Mesodermal cell (in vitro differentiated cells): ENCODE measurements around the gene RAB31.
A peak's percentile ranks its signal among the peaks of the same experiment; 100 is the strongest.

Experiments used
- H3K27ac ChIP-seq: 2 replicates; pipeline ENCODE4 v1.7.0; 2013; ENCODE audit warnings: mild to moderate bottlenecking, low read depth, low read length, moderate library complexity; ENCODE audit not compliant: severe bottlenecking
- H3K36me3 ChIP-seq: 2 replicates; pipeline ENCODE4 v1.7.1; 2013; ENCODE audit warnings: mild to moderate bottlenecking, low read length, moderate library complexity; ENCODE audit not compliant: control insufficient read depth, insufficient read depth
- H3K4me1 ChIP-seq: one replicate; pipeline ENCODE4 v1.7.1; 2013; ENCODE audit warnings: mild to moderate bottlenecking, low read length; ENCODE audit not compliant: insufficient read depth, control insufficient read depth, poor library complexity, severe bottlenecking
- H3K4me3 ChIP-seq: 2 replicates; pipeline ENCODE4 v1.7.0; 2013; ENCODE audit warnings: low read length, control low read depth, mild to moderate bottlenecking; ENCODE audit not compliant: insufficient read depth, poor library complexity, severe bottlenecking; ENCODE audit errors: extremely low read depth
- H3K9me3 ChIP-seq: 2 replicates; pipeline ENCODE4 v1.7.1; 2013; ENCODE audit warnings: mild to moderate bottlenecking, low read length, moderate library complexity; ENCODE audit not compliant: control insufficient read depth
- WGBS, 2 experiments: methylation state at CpG; one replicate each; pipeline ENCODE4 v1.1.5; 2013; ENCODE audit warnings: missing lambda C conversion rate in 2 of 2; ENCODE audit not compliant: insufficient coverage in 2 of 2; 5-methylcytosine and 5-hydroxymethylcytosine counted together

Gene RAB31

DNA sequence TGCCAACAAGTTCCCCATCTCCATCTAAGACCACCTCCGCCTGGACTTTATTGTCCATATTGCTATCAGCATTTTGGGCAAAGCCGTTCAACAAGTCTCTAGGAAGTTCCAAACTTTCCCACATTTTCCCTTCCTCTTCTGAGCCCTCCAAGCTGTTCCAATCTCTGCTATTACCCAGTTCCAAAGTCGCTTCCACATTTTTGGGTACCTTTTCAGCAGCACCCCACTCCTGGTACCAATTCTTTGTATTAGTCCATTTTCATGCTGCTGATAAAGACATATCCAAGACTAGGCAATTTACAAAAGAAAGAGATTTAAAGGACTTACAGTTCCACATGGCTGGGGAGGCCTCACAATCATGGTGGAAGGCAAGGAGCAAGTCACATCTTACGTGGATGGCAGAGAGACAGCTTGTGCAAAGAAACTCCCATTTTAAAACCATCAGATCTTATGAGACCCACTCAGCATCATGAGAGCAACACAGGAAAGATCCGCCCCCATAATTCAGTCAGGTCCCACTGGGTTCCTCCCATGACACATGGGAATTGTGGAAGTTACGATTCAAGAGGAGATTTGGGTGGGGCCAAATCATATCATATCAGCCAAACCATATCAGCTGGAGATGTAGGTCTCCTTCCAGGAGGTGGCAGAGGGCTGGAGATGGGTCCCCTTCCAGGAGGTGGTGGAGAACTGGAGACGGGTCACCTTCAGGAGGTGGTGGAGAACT lies 157.8 kb downstream of the RAB31 start:
- Histone ChIP-seq H3K27ac (no peak overlapping the region), H3K4me1 (peaks cover 23% of the 10 kb centered on the region), H3K4me3 (no peak overlapping the region), H3K9me3 (peaks cover 24% of the 10 kb centered on the region), H3K36me3 (peaks cover 33% of the 10 kb centered on the region)
- 96 to 100% methylated on average over 5 to 6 of the region's 7 CpGs for WGBS, 2 experiments

DNA sequence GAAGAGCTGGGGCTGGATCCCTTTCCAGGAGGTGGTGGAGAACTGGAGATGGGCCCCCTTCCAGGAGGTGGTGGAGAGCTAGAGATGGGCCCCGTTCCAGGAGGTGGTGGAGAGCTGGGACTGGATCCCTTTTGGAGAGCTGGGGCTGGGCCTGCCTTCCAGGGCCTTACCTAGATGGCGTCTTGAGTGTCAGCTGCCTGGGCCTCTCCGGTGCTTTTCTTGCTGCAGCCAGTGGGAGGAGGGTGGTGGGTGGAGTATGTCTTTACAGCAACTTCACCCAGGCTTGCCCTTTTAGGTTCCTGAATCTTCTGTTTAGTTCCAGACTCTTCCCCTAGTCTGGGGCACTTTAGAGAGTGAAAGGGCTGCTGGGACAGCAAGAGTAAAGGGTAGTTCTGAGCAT lies 158.5 kb downstream of the RAB31 start:
- WGBS, 2 experiments, result 93% methylated on average over 2 of the region's 3 CpGs; no CpG with 5 or more reads in 1 of the 2 experiments
- Histone ChIP-seq H3K9me3 (peaks cover 24% of the 10 kb centered on the region), H3K36me3 (peaks cover 26% of the 10 kb centered on the region), H3K4me1 (peaks cover 23% of the 10 kb centered on the region), H3K27ac (no peak overlapping the region), H3K4me3 (no peak overlapping the region)

DNA sequence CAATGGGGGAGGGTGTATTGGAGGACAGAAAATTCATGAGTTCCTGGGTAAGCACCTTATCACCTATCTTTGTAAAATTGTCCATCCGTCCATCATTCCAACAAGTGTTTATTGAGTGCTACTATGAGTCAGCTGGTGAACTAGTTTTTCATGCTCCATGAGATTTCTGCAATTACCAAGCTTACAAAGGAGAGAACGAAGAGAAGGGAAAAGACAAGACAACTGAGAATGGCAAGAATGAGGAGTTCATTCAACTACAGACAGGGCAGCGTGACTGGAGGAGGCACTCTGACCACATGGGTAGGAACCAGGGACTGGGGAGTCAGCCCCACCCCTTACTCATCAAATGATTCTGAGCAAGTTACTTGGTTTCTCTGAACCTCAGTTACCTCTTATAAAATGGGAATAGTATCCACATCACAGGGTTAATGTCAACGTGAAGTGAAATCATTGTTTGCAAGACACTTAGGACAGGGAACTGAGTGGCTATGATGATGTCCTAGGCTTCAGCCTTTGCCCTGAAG lies 159.0 kb downstream of the RAB31 start:
- Histone ChIP-seq H3K36me3 (peaks cover 21% of the 10 kb centered on the region), H3K9me3 (peaks cover 24% of the 10 kb centered on the region), H3K4me3 (no peak overlapping the region), H3K4me1 (peaks cover 23% of the 10 kb centered on the region), H3K27ac (no peak overlapping the region)
- 78 to 100% methylated on average over 1 to 2 of the region's 4 CpGs for WGBS, 2 experiments

DNA sequence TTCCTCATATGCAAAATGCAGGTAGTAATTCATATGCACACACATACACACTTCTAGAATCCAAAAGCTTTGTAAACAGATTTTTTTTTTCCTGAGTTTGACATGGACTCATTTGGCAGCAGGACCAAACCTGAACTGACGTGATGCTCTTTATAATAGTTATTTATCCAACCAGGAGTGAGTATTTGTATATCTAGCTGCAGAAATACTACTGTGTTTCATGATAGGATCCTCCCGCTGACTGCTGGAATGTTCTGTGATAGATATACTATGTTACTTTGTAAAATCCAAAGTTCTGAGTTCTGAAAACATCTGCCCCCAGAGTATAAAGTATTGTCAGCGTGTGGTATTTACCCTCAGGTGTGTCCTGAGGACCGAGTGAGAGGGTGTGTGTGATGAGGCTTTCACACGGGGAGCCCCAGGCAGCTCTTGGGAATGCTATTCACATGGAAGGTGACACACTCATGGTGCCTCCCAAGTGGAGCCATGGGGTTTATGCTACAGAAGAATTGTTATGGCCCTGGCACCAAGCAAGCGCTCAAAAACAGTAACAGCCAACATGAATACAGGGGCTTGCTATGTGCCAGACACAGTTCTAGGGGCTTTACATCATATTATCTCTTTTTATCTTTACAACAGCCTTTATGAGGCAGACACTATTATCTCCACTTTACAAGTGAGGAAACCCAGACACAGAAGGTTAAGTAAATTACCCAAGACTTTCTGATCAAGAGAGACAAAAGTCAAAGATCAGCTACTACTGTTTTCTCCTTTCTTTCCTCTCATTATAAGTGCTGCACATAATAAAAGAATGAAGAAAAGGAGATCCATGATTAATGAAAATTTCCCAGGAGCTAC lies 161.0 kb downstream of the RAB31 start:
- H3K4me3 ChIP-seq, result no peak overlapping the region
- peaks cover 2% of the 10 kb centered on the region for H3K36me3 ChIP-seq
- peak overlapping the region; percentile 91 for H3K27ac ChIP-seq
- peaks cover 23% of the 10 kb centered on the region for H3K4me1 ChIP-seq
- WGBS, 2 experiments, result 48 to 66% methylated on average over 3 to 6 of the region's 6 CpGs
- H3K9me3 ChIP-seq, result peaks cover 24% of the 10 kb centered on the region

DNA sequence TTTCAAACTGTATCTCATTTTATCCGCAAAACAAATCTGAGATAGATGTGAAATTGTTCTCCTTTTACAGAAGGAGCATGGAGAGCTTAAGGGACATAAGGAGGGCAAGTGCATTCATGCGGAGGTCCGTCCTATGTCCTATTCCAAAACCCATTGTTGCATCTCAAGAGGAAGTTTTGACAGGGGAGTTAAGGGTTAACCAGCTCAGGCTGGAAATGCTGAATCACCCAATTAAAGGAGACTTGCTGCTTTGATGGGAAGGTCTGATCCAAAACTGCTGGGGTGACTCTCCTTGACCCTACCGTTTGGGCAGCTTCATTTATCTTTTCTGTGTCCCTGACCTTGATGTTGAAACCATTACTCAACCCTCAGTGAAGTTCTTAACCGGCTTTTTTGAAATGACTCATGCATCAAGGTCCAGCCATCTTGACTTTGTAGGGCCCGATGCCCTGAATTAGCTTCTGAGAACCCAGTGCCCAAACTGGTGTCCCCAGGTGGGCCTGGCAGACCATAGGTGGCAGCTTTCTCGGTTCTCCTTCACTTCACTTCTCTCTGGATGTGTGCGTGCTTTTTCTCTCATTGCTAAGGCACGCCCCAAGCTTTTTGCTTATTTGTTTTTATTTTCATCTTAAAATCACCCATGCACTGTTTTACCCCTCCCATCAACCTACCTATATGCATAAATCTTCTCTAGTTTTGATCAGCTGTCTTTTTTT lies 161.8 kb downstream of the RAB31 start:
- peaks cover 23% of the 10 kb centered on the region for H3K4me1 ChIP-seq
- no peaks in the 10 kb centered on the region for H3K36me3 ChIP-seq
- peak overlapping the region; percentile 91 for H3K27ac ChIP-seq
- WGBS, 2 experiments, result 25 to 44% methylated on average over 4 to 5 of the region's 9 CpGs
- H3K4me3 ChIP-seq, result no peak overlapping the region
- H3K9me3 ChIP-seq, result peaks cover 20% of the 10 kb centered on the region

DNA sequence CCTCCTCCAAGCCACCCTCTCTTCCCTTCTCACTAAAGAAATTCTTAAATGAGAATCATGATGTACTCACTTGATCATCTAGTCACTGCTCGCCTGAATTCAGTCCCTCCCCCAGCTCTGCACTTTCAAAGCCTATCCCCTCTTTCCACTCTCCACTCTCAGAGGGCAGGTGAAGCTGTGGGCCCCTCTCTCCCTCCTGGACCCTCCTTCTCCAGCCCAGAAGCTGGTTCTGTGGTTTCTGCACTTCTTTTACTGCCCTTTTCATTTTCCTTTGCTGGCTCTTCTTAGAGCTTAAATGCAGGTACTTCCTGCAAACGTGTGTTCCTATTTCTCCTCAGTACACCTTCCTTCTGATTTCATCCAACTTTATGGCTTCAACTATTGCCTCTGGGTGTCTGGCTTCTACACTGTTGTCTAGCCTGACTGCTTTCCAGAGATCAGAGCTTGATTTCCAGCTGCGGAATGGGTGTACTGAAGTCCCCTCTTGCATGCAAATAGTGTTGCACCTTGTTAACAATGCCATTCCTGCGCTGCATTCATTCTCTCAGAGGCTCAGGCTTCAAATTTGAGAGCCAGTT lies 162.4 kb downstream of the RAB31 start:
- peaks cover 14% of the 10 kb centered on the region for H3K9me3 ChIP-seq
- no peaks in the 10 kb centered on the region for H3K36me3 ChIP-seq
- H3K27ac ChIP-seq, result peak overlapping the region; percentile 91
- 45 to 51% methylated on average over 4 of the region's 4 CpGs for WGBS, 2 experiments
- no peak overlapping the region for H3K4me3 ChIP-seq
- H3K4me1 ChIP-seq, result peaks cover 23% of the 10 kb centered on the region

DNA sequence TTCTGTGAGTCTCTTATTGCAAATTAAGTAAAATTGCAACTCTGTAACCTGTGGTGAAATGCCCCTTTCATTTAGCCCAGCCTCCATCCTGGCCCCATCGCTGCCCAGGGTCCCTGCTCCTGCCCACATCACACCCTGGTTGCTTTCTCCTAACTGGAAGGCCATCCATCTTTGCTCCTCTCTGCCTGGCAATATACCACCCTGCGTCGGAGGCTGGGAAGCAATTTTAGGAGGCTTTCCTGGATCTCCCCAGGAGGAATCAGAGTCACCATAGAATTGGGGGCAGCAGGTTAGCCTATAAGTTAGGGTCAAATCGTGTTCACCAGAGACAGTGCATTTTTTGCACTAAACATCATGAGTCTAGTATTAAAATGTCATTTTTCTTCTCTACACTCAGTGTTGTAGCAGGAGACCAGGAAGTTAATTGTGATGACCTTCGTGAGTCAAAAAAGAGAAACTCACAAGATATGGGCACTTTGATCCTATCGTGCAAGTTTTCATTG lies 163.2 kb downstream of the RAB31 start:
- H3K4me3 ChIP-seq, result no peak overlapping the region
- no peaks in the 10 kb centered on the region for H3K36me3 ChIP-seq
- peaks cover 6% of the 10 kb centered on the region for H3K9me3 ChIP-seq
- peaks cover 26% of the 10 kb centered on the region for H3K4me1 ChIP-seq
- 100% methylated on average over 2 to 3 of the region's 6 CpGs for WGBS, 2 experiments
- no peak overlapping the region for H3K27ac ChIP-seq

DNA sequence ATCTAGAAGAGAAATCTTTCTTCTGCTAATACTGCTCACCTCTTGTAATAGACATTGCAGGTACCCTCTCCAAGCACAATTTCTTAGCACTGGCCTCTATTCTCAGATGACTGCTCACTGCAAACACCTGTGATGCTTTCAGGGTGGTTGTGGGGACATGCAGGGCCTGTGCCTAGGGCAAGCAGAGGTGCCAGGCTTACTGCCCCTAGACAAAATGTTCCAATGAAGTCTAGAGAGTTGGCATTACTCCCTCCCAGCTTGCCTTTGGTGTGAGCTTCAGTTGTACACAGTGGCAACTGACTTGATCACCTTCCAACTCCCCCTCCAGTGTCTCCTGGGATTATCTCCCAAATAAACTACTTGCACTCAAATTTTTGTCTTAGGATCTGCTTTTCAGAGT lies 164.7 kb downstream of the RAB31 start:
- Histone ChIP-seq H3K36me3 (no peaks in the 10 kb centered on the region), H3K4me3 (no peak overlapping the region), H3K4me1 (peaks cover 37% of the 10 kb centered on the region), H3K27ac (no peak overlapping the region), H3K9me3 (no peaks in the 10 kb centered on the region)

DNA sequence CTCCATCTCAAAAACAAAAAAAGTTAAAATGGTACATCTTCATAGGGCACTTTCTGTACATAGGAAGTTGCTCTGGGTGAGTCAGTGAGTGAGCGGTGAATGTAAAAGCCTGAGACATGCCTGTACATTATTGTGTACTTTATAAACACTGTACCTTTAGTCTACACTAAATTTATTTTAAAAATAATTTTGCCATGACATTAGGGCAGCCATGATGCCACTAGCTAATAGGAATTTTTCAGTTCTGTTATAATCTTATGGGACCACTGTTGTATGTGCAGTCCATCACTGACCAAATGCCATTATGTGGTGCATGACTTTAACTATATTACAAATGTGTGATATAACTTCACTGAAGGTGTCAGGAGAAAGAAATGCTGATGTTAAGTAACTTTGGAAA lies 166.6 kb downstream of the RAB31 start:
- no CpG with 5 or more reads among the region's 1 CpG for WGBS, 2 experiments
- Histone ChIP-seq H3K27ac (no peak overlapping the region), H3K36me3 (no peaks in the 10 kb centered on the region), H3K4me3 (no peak overlapping the region), H3K9me3 (no peaks in the 10 kb centered on the region), H3K4me1 (peaks cover 26% of the 10 kb centered on the region)

DNA sequence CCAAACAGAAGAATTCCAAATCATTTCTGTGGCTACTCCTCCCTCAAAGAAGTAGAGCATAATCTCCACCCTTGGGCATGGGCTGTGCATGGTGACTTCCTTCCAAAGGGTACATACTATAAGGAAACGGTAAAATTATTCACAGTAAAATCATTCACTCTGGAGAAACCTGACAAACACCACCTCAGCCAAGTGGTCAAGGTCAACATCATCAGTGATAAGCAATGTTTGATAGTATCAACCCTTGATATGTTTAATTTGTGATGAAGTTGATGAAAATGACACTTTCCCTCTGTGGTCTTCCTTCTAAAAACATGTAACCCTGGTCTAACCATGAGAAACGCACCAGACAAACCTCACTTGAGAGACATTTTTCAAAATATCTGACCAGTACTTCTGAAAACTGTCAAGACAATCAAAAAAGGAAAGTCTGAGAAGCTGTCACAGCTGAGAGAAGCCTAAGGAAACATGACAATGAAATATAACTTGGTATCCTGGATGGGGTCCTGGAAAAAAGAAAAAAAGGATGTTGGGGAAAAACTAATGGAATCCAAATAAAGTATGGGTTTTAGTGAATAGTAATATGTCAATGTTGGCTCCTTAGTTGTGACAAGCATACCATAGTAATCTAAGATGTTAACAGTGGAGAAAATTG lies 168.2 kb downstream of the RAB31 start:
- Histone ChIP-seq H3K4me3 (no peak overlapping the region), H3K27ac (peak overlapping the region; percentile 97), H3K36me3 (no peaks in the 10 kb centered on the region), H3K9me3 (no peaks in the 10 kb centered on the region), H3K4me1 (peaks cover 15% of the 10 kb centered on the region)
- WGBS, 2 experiments, result 100% methylated on average over 1 of the region's 2 CpGs; no CpG with 5 or more reads in 1 of the 2 experiments
